NCI-H748 treated with DMSO at 0.1 percent for 48 hours (cell line): ENCODE results near the gene WWTR1.

Experiments used
- DNase-seq: peaks from one replicate; lab custom pipeline; 2025; lab: John Stamatoyannopoulos, UW

The WWTR1 gene

GRCh38 chr3:149470381-149470780 lies 187.4 kb downstream of the WWTR1 start:
- no peak for DNase-seq

- no peak for DNase-seq
Observed at GRCh38 chr3:149468504-149469212, 189.2 kb downstream of the WWTR1 start.
